Aorta (tissue), 5 donors: ENCODE measurements around the gene ESPNL. TPM values are rescaled to one million over a fixed set of nuclear protein-coding genes. Genes with fewer than 3 reads are reported as not detected.

Experiments used
- ATAC-seq: fragments of 200-7000 bp; cut with Tn5 transposase; one replicate; pipeline ENCODE4 v1.9.1; 2022; ENCODE audit warnings: moderate library complexity; ENCODE audit not compliant: low FRiP score
- DNase-seq, 2 donors: peaks; one replicate each; pipeline ENCODE4 v3.0.0-alpha.2; 2020
- H3K27ac ChIP-seq, 2 donors: one replicate each; pipeline ENCODE4 v1.5.1; 2013; ENCODE audit warnings: low read length in 2 of 2, mild to moderate bottlenecking in 2 of 2, moderate library complexity in 2 of 2, control low read depth in 1 of 2, inconsistent platforms in 1 of 2, low read depth in 1 of 2
- H3K27me3 ChIP-seq, 2 donors: one replicate each; pipeline ENCODE4 v1.6.1; 2013; ENCODE audit warnings: control low read depth in 1 of 2, low read length in 1 of 2, mild to moderate bottlenecking in 1 of 2, moderate library complexity in 1 of 2; ENCODE audit not compliant: insufficient read depth in 2 of 2, control insufficient read depth in 1 of 2
- H3K36me3 ChIP-seq, 2 donors: one replicate each; pipeline ENCODE4 v1.6.1; 2013; ENCODE audit warnings: control low read depth in 1 of 2, low read length in 1 of 2, mild to moderate bottlenecking in 1 of 2; ENCODE audit not compliant: insufficient read depth in 2 of 2, control insufficient read depth in 1 of 2
- H3K4me1 ChIP-seq, 2 donors: one replicate each; pipeline ENCODE4 v1.6.1; 2013; ENCODE audit warnings: low read length in 2 of 2, control low read depth in 1 of 2, mild to moderate bottlenecking in 1 of 2, moderate library complexity in 1 of 2; ENCODE audit not compliant: insufficient read depth in 2 of 2, control insufficient read depth in 1 of 2
- H3K4me3 ChIP-seq, 2 donors: one replicate each; pipeline ENCODE4 v1.5.1; 2013; ENCODE audit warnings: low read length in 2 of 2, control low read depth in 1 of 2, mild to moderate bottlenecking in 1 of 2
- H3K9me3 ChIP-seq: one replicate; pipeline ENCODE4 v1.6.1; 2013; ENCODE audit warnings: mild to moderate bottlenecking, low read length; ENCODE audit not compliant: control insufficient read depth
- WGBS, 2 donors: extraction: QIAGEN DNeasy Blood & Tissue Kit; methylation state at CpG; one replicate each; pipeline ENCODE4 v1.1.7; 2013; 5-methylcytosine and 5-hydroxymethylcytosine counted together
- intact Hi-C, 2 donors: fragments of 100-400 bp; cut with DNase I; formaldehyde crosslinking; loops; one replicate each; pipeline versions ENCODE4 v1.14.2 to v1.15.0; 2022
- polyA plus RNA-seq, 2 donors: library from polyadenylated mRNA; stranded (reverse); fragments of 200-250 nt; gene quantifications; one replicate each; pipeline ENCODE4 v1.2.3, GENCODE V29; 2013
- total RNA-seq, 2 donors: library from RNA; stranded (reverse); fragmentation: NEBNext Ultra II Directional; extraction: Animal tissue kit (Norgen Biotek cat#: 25700); gene quantifications; one replicate each; pipeline ENCODE4 v1.2.1, GENCODE V29; 2021
- donor health status: healthy with polysubstance abuse.
- donor health status: Bipolar disorder and iron deficiency.
- donor health status: DM: no; HTN: no; CAD: no.
- donor health status: DM: no; HTN: no; CAD: no.
- donor health status: DM: yes; HTN: yes; CAD: no.

Gene ESPNL
- total and polyA plus RNA-seq, 4 donors = 0.20 TPM; not detected in 3

- 80 to 84% methylated on average over 20 to 22 of the region's 22 CpGs for WGBS, 2 donors
- no peaks in the 10 kb centered on the region for H3K9me3 ChIP-seq
- ATAC-seq = no peak
- H3K27me3 ChIP-seq = no peaks in the 10 kb centered on the region
- intact Hi-C loops = no loop called here
- no peak for DNase-seq
- H3K4me3 ChIP-seq = no peak overlapping the region
- H3K4me1 ChIP-seq = no peaks in the 10 kb centered on the region
- H3K27ac ChIP-seq = no peak overlapping the region
- no peaks in the 10 kb centered on the region for H3K36me3 ChIP-seq
Measured at GRCh38 chr2:238152771-238153688, 52.9 kb downstream of the ESPNL start.

- Histone ChIP-seq H3K4me3 (no peak overlapping the region), H3K27me3 (no peaks in the 10 kb centered on the region), H3K4me1 (no peaks in the 10 kb centered on the region), H3K27ac (no peak overlapping the region), H3K9me3 (no peaks in the 10 kb centered on the region), H3K36me3 (no peaks in the 10 kb centered on the region)
- 88 to 91% methylated on average over 10 of the region's 10 CpGs for WGBS, 2 donors
- intact Hi-C loops = no loop called here
- DNase-seq = no peak
- no peak for ATAC-seq
Measured at GRCh38 chr2:238154570-238154969, 54.4 kb downstream of the ESPNL start.

- Histone ChIP-seq H3K36me3 (no peaks in the 10 kb centered on the region), H3K27me3 (no peaks in the 10 kb centered on the region), H3K9me3 (no peaks in the 10 kb centered on the region), H3K4me3 (no peak overlapping the region), H3K4me1 (no peaks in the 10 kb centered on the region), H3K27ac (no peak overlapping the region)
- 46 to 47% methylated on average over 19 of the region's 19 CpGs for WGBS, 2 donors
- ATAC-seq = no peak
- intact Hi-C loops = no loop called here
- no peak for DNase-seq
Measured at GRCh38 chr2:238155051-238155760, 55.1 kb downstream of the ESPNL start.

GRCh38 chr2:238155761-238156694 is 55.9 kb downstream of the ESPNL start:
- H3K36me3 ChIP-seq = no peaks in the 10 kb centered on the region
- ATAC-seq = no peak
- H3K4me1 ChIP-seq = no peaks in the 10 kb centered on the region
- no peak overlapping the region for H3K27ac ChIP-seq
- no peak overlapping the region for H3K4me3 ChIP-seq
- peak; percentile 27 to 42 for DNase-seq
- intact Hi-C loops = no loop called here
- no peaks in the 10 kb centered on the region for H3K9me3 ChIP-seq
- WGBS, 2 donors = 74 to 77% methylated on average over 18 of the region's 18 CpGs
- no peaks in the 10 kb centered on the region for H3K27me3 ChIP-seq

GRCh38 chr2:238157506-238158017 is 57.4 kb downstream of the ESPNL start:
- H3K9me3 ChIP-seq = no peaks in the 10 kb centered on the region
- no peak for ATAC-seq
- H3K27me3 ChIP-seq = no peaks in the 10 kb centered on the region
- WGBS, 2 donors = 85% methylated on average over 14 of the region's 14 CpGs
- no peaks in the 10 kb centered on the region for H3K36me3 ChIP-seq
- H3K4me3 ChIP-seq = no peak overlapping the region
- no peaks in the 10 kb centered on the region for H3K4me1 ChIP-seq
- intact Hi-C loops = no loop called here
- H3K27ac ChIP-seq = no peak overlapping the region
- peak; percentile 38 to 54 for DNase-seq

GRCh38 chr2:238158018-238158508 is 57.9 kb downstream of the ESPNL start:
- WGBS, 2 donors = 67 to 70% methylated on average over 20 to 21 of the region's 21 CpGs

GRCh38 chr2:238158509-238159070 is 58.5 kb downstream of the ESPNL start, which contains the start of gene ERFE:
ERFE (plus strand) TSS chr2:238158970; CDS start chr2:238159008, 38 bp downstream.
- WGBS, 2 donors = 9 to 22% methylated on average over 12 to 49 of the region's 61 CpGs

More at GRCh38 chr2:238158018-238158508, 57.9 kb downstream of the ESPNL start:
- ATAC-seq (no peak), DNase-seq (peak in 1 of 2 donors; percentile 43)
- Histone ChIP-seq H3K27me3 (no peaks in the 10 kb centered on the region), H3K4me1 (no peaks in the 10 kb centered on the region), H3K36me3 (no peaks in the 10 kb centered on the region), H3K4me3 (no peak overlapping the region), H3K27ac (no peak overlapping the region), H3K9me3 (no peaks in the 10 kb centered on the region)
- intact Hi-C loops = no loop called here

More at GRCh38 chr2:238158509-238159070, 58.5 kb downstream of the ESPNL start, which contains the start of gene ERFE:
- Histone ChIP-seq H3K9me3 (no peaks in the 10 kb centered on the region), H3K36me3 (no peaks in the 10 kb centered on the region), H3K27ac (no peak within 1 kb of the TSS), H3K27me3 (no peaks in the 10 kb centered on the region), H3K4me1 (no peaks in the 10 kb centered on the region), H3K4me3 (peak within 1 kb of the TSS; percentile 3 to 21)
- intact Hi-C loops = no loop called here
- DNase-seq (peak; percentile 49 to 87), ATAC-seq (peak; percentile 37)
